Activated B cell treated with CpG ODN at 0.5 μM for 24 hours (primary cell): ENCODE data around the gene CCNB1. TPM values are rescaled to one million over a fixed set of nuclear protein-coding genes. Genes with fewer than 3 reads are reported as not detected.

ENCODE experiments used
- ATAC-seq: fragments of 200-7000 bp; cut with Tn5 transposase; one replicate; pipeline ENCODE4 v1.10.0; 2021; ENCODE audit warnings: low read depth, mild to moderate bottlenecking, moderate library complexity
- CTCF ChIA-PET: fragments of 350-600 bp; sonication (Branson Sonifier 250); formaldehyde crosslinking; loops from one replicate; lab custom pipeline; 2021; ENCODE audit warnings: antibody characterized with exemption; lab: Charles Lee
- POLR2A ChIA-PET: fragments of 350-600 bp; sonication (Branson Sonifier 250); formaldehyde crosslinking; loops from one replicate; lab custom pipeline; 2021; ENCODE audit warnings: antibody characterized with exemption; lab: Charles Lee
- DNase-seq: peaks from one replicate; pipeline ENCODE4 v3.0.0; 2022
- H3K27ac Mint-ChIP-seq: one replicate; pipeline ENCODE4 v1.8.0; 2020; ENCODE audit warnings: mixed read lengths
- H3K27me3 Mint-ChIP-seq: one replicate; pipeline ENCODE4 v1.8.0; 2021; ENCODE audit warnings: mixed read lengths
- H3K36me3 Mint-ChIP-seq: one replicate; pipeline ENCODE4 v1.8.0; 2021; ENCODE audit warnings: low read depth, mixed read lengths
- H3K4me1 Mint-ChIP-seq: one replicate; pipeline ENCODE4 v1.8.0; 2021; ENCODE audit warnings: mixed read lengths
- H3K4me3 Mint-ChIP-seq: one replicate; pipeline ENCODE4 v1.8.0; 2020; ENCODE audit warnings: mild to moderate bottlenecking, mixed read lengths
- H3K9me3 Mint-ChIP-seq: one replicate; pipeline ENCODE4 v1.8.0; 2020; ENCODE audit warnings: mixed read lengths
- CTCF ChIP-seq: fragments of 200-600 bp; IDR thresholded peaks from one replicate; pipeline ENCODE4 v1.8.0; 2022; ENCODE audit warnings: antibody characterized with exemption, mild to moderate bottlenecking
- intact Hi-C: fragments of 100-400 bp; cut with micrococcal nuclease; formaldehyde crosslinking; loops from one replicate; pipeline ENCODE4 v1.15.1; 2024
- total RNA-seq: library from RNA; stranded (reverse); gene quantifications from 2 replicates; pipeline ENCODE4 v1.2.3, GENCODE V29; 2022

The CCNB1 gene
- total RNA-seq, 1 donor from 2014 or later: 10.6 TPM

- intact Hi-C loops: no loop called here
- no peak overlapping the region for H3K27ac Mint-ChIP-seq
- no peak for TF ChIP-seq CTCF
- DNase-seq (no peak), ATAC-seq (no peak)
- H3K27me3 Mint-ChIP-seq: no peaks in the 10 kb centered on the region
- H3K9me3 Mint-ChIP-seq: no peaks in the 10 kb centered on the region
- no peaks in the 10 kb centered on the region for H3K4me1 Mint-ChIP-seq
- no peaks in the 10 kb centered on the region for H3K36me3 Mint-ChIP-seq
- no peak overlapping the region for H3K4me3 Mint-ChIP-seq
- CTCF ChIA-PET: interaction anchor here (0.6 kb wide), 1 partner anchor 163 kb away, joined by 3 read pairs; no protein-coding TSS in a partner anchor
- POLR2A ChIA-PET: no interaction called here
Observed at GRCh38 chr5:69148981-69149675, 17.8 kb upstream of the CCNB1 start.

GRCh38 chr5:69149676-69150010 is 17.3 kb upstream of the CCNB1 start:
- Mint-ChIP-seq H3K4me3 (no peak overlapping the region), H3K27me3 (no peaks in the 10 kb centered on the region), H3K27ac (no peak overlapping the region), H3K4me1 (no peaks in the 10 kb centered on the region), H3K9me3 (no peaks in the 10 kb centered on the region), H3K36me3 (no peaks in the 10 kb centered on the region)
- intact Hi-C loops: no loop called here
- no peak for DNase-seq
- ChIA-PET CTCF (no interaction called here), POLR2A (no interaction called here)
- no peak for ATAC-seq
- TF ChIP-seq CTCF: no peak

GRCh38 chr5:69152731-69153130 is 14.2 kb upstream of the CCNB1 start:
- ChIA-PET CTCF (no interaction called here), POLR2A (no interaction called here)
- Mint-ChIP-seq H3K27me3 (no peaks in the 10 kb centered on the region), H3K9me3 (no peaks in the 10 kb centered on the region), H3K36me3 (no peaks in the 10 kb centered on the region), H3K4me1 (no peaks in the 10 kb centered on the region), H3K27ac (no peak overlapping the region), H3K4me3 (no peak overlapping the region)
- TF ChIP-seq CTCF: no peak
- DNase-seq (no peak), ATAC-seq (no peak)
- intact Hi-C loops: no loop called here

- no peaks in the 10 kb centered on the region for H3K9me3 Mint-ChIP-seq
- ATAC-seq (no peak), DNase-seq (no peak)
- no peaks in the 10 kb centered on the region for H3K36me3 Mint-ChIP-seq
- ChIA-PET CTCF (no interaction called here), POLR2A (no interaction called here)
- no peaks in the 10 kb centered on the region for H3K4me1 Mint-ChIP-seq
- intact Hi-C loops: no loop called here
- no peak overlapping the region for H3K4me3 Mint-ChIP-seq
- TF ChIP-seq CTCF: no peak
- H3K27ac Mint-ChIP-seq: no peak overlapping the region
- no peaks in the 10 kb centered on the region for H3K27me3 Mint-ChIP-seq
Observed at GRCh38 chr5:69156456-69156855, 10.5 kb upstream of the CCNB1 start.

GRCh38 chr5:69158039-69158438 is 8.9 kb upstream of the CCNB1 start:
- no peak for ATAC-seq
- Mint-ChIP-seq H3K4me1 (no peaks in the 10 kb centered on the region), H3K4me3 (no peak overlapping the region), H3K9me3 (no peaks in the 10 kb centered on the region), H3K27me3 (no peaks in the 10 kb centered on the region), H3K36me3 (no peaks in the 10 kb centered on the region), H3K27ac (no peak overlapping the region)
- ChIA-PET POLR2A (no interaction called here), CTCF (no interaction called here)
- no peak for TF ChIP-seq CTCF
- DNase-seq: no peak
- intact Hi-C loops: no loop called here
